SK-N-MC (cell line): ENCODE data around the gene KLHL20.
"Not testable (repeated sequence)": the region's sequence is repeated elsewhere in the genome, so short reads cannot be mapped to it uniquely, and the experiment has no call there.

Source experiments
- DNase-seq: peaks from one replicate; pipeline ENCODE4 v3.0.0-alpha.2; 2011; ENCODE audit warnings: low read depth, low spot score
- H3K27ac ChIP-seq: fragments of 200-600 bp; sonication (generic); 2 replicates; pipeline ENCODE4 v1.5.1; 2016; ENCODE audit warnings: mixed run types
- H3K36me3 ChIP-seq: fragments of 200-600 bp; sonication (generic); 2 replicates; pipeline ENCODE4 v1.6.1; 2017; ENCODE audit warnings: antibody characterized with exemption, low read length, mixed read lengths; ENCODE audit not compliant: insufficient read depth
- H3K4me3 ChIP-seq: fragments of 200-600 bp; sonication (generic); 2 replicates; pipeline ENCODE4 v1.5.1; 2016
- H3K9ac ChIP-seq: fragments of 200-600 bp; sonication (generic); 2 replicates; pipeline ENCODE4 v1.8.0; 2017; ENCODE audit warnings: mixed run types, mixed read lengths; ENCODE audit not compliant: insufficient read length
- H3K9me3 ChIP-seq: fragments of 200-600 bp; sonication (generic); 2 replicates; pipeline ENCODE4 v1.6.1; 2017; ENCODE audit warnings: low read depth, mild to moderate bottlenecking, antibody characterized with exemption, low read length, moderate library complexity, mixed read lengths
- EZH2 ChIP-seq: fragments of 200-600 bp; sonication (generic); IDR thresholded peaks from one replicate; pipeline ENCODE4 v1.6.1; 2017; ENCODE audit warnings: antibody characterized with exemption
- FOXP2 ChIP-seq: optimal IDR thresholded peaks from 2 replicates; pipeline ENCODE3; 2011; ENCODE audit warnings: mild to moderate bottlenecking, moderate library complexity; ENCODE audit not compliant: insufficient read depth; ENCODE audit errors: extremely low read length, control extremely low read depth
- POLR2AphosphoS5 ChIP-seq: IDR thresholded peaks from 2 replicates; pipeline ENCODE4 v1.6.1; 2012; ENCODE audit warnings: mild to moderate bottlenecking, low read depth, low read length, borderline replicate concordance

KLHL20 gene

GRCh38 chr1:173742203-173742886, 27.6 kb downstream of the KLHL20 start:
- no peak overlapping the region for H3K4me3 ChIP-seq
- H3K27ac ChIP-seq, result no peak overlapping the region
- TF ChIP-seq FOXP2 (no peak), EZH2 (no peak), POLR2AphosphoS5 (no peak)
- no peak for DNase-seq
- peaks cover 5% of the 10 kb centered on the region; the same call in 1 of the 2 replicates for H3K36me3 ChIP-seq
- no peaks in the 10 kb centered on the region for H3K9me3 ChIP-seq
- no peak overlapping the region for H3K9ac ChIP-seq

GRCh38 chr1:173744651-173745050, 29.9 kb downstream of the KLHL20 start:
- Histone ChIP-seq H3K9ac (no peak overlapping the region), H3K4me3 (no peak overlapping the region), H3K9me3 (no peaks in the 10 kb centered on the region), H3K27ac (no peak overlapping the region), H3K36me3 (peaks cover 5% of the 10 kb centered on the region; the same call in 1 of the 2 replicates)
- TF ChIP-seq EZH2 (no peak), POLR2AphosphoS5 (no peak)
- DNase-seq, result no peak

GRCh38 chr1:173749137-173749536, 34.4 kb downstream of the KLHL20 start:
- Histone ChIP-seq H3K27ac (no peak overlapping the region), H3K9ac (no peak overlapping the region), H3K9me3 (no peaks in the 10 kb centered on the region), H3K4me3 (no peak overlapping the region), H3K36me3 (peaks cover 4% of the 10 kb centered on the region; the same call in 1 of the 2 replicates)
- DNase-seq, result no peak
- no peak for TF ChIP-seq EZH2
- no peak for TF ChIP-seq POLR2AphosphoS5
- TF ChIP-seq FOXP2, result no peak

GRCh38 chr1:173753830-173754229, 39.0 kb downstream of the KLHL20 start:
- peaks cover 39% of the 10 kb centered on the region for H3K36me3 ChIP-seq
- H3K9me3 ChIP-seq, result no peaks in the 10 kb centered on the region
- H3K9ac ChIP-seq, result no peak overlapping the region
- H3K27ac ChIP-seq, result no peak overlapping the region
- H3K4me3 ChIP-seq, result no peak overlapping the region
- no peak for DNase-seq
- no peak for TF ChIP-seq EZH2

DNA sequence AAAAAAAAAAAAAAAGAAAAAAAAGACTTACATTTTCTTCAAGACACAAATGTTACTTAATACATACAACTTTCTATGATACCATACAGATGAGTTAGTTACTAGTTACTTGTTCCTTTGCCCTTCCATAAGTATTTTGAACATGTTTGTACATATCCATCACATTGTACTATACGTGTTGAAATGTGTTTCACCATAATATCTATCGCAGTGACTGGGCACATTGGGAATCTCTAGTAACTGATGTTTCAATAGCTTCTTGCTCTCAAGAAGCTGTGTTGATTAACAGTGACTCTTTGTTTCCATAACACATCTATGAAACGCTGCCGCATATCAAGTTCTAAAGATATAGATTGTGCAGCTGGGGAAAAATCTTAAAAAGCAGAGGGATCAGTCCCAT, 42.9 kb downstream of the KLHL20 start:
- Histone ChIP-seq H3K9me3 (no peaks in the 10 kb centered on the region), H3K27ac (no peak overlapping the region), H3K9ac (no peak overlapping the region), H3K4me3 (no peak overlapping the region), H3K36me3 (peaks cover 42% of the 10 kb centered on the region)
- TF ChIP-seq FOXP2 (no peak), POLR2AphosphoS5 (no peak), EZH2 (no peak)
- no peak for DNase-seq

DNA sequence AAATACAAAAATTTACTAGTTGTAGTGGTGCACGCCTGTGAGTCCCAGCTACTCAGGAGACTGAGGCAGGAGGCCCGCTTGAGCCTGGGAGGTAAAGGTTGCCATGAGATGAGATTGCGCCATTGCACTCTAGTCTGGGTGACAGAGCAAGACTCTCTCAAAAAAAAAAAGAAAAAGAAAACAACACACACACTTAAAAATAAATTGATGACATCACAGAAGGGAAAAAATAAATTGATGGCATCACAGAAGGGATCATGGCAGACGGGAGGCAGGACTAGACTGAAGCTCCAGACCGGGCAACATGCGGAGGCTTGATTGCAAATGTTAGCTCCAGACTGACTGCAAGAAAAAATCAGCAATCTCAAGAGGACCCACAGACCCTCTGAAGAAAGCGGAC, 43.3 kb downstream of the KLHL20 start:
- Histone ChIP-seq H3K9me3 (no peaks in the 10 kb centered on the region), H3K27ac (no peak overlapping the region), H3K4me3 (no peak overlapping the region), H3K9ac (no peak overlapping the region), H3K36me3 (peaks cover 42% of the 10 kb centered on the region)
- DNase-seq, result no peak
- TF ChIP-seq FOXP2 (no peak), POLR2AphosphoS5 (no peak), EZH2 (no peak)

DNA sequence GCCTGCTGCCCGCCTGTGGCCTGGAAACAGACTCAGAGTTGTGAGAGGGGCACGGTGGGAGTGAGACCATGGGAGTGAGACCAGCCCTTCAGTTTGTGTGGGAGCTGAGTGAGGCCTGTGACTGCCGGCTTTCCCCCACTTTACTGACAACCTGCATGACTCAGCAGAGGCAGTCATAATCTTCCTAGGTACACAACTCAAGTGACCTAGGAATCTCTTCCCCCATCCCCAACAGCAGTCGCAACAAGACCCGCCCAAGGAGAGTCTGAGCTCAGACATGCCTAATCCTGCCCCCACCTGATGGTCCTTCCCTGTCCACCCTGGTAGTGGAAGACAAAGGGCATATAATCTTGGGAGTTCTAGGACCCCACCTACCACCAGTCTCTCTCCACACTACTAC, 44.2 kb downstream of the KLHL20 start:
- Histone ChIP-seq H3K9me3 (no peaks in the 10 kb centered on the region), H3K9ac (no peak overlapping the region), H3K27ac (no peak overlapping the region), H3K4me3 (no peak overlapping the region), H3K36me3 (peaks cover 42% of the 10 kb centered on the region)
- TF ChIP-seq EZH2, result no peak
- TF ChIP-seq FOXP2, result no peak
- TF ChIP-seq POLR2AphosphoS5, result no peak
- no peak for DNase-seq

GRCh38 chr1:173764331-173764730, 49.5 kb downstream of the KLHL20 start:
- H3K9me3 ChIP-seq, H3K4me3 ChIP-seq, H3K36me3 ChIP-seq, H3K27ac ChIP-seq, H3K9ac ChIP-seq, DNase-seq: not testable (repeated sequence)

DNA sequence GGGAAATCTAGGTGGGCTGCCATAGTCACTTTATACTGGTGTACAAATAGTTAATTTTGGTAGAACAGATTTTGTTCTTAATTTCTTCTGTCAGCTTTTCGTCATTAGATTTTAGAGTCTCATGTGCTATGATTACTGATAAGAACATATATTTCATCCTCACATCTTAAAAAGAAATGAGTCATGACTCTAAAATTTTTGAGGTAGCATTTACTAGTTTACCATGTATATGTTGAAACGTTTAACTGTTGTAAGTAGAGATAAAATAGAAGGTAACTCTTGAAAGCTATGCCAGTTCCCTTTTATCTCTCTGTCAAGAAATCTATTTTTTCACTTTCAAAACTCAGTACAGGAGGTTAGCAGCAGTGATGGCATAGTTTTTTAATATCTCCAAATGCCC, 53.4 kb downstream of the KLHL20 start:
- no peak overlapping the region for H3K4me3 ChIP-seq
- H3K36me3 ChIP-seq, result peaks cover 9% of the 10 kb centered on the region; the same call in 1 of the 2 replicates
- H3K9ac ChIP-seq, result no peak overlapping the region
- H3K9me3 ChIP-seq, result no peaks in the 10 kb centered on the region
- H3K27ac ChIP-seq, result no peak overlapping the region
- DNase-seq, result no peak
- TF ChIP-seq FOXP2 (no peak), POLR2AphosphoS5 (no peak), EZH2 (no peak)
